Suprapubic skin (tissue), 4 donors: ENCODE measurements around the gene TCF7L2. TPM values are rescaled to one million over a fixed set of nuclear protein-coding genes. Genes with fewer than 3 reads are reported as not detected.

Experiments
- DNase-seq, 2 donors: peaks; one replicate each; pipeline ENCODE4 v3.0.0-alpha.2; 2019; ENCODE audit warnings: low spot score in 2 of 2
- H3K27ac ChIP-seq: fragments of 200-600 bp; sonication (generic); one replicate; pipeline ENCODE4 v1.5.1; 2019
- H3K27me3 ChIP-seq: fragments of 200-600 bp; sonication (generic); one replicate; pipeline ENCODE4 v1.5.1; 2019
- H3K36me3 ChIP-seq: fragments of 200-600 bp; sonication (generic); one replicate; pipeline ENCODE4 v1.5.1; 2019
- H3K4me1 ChIP-seq: fragments of 200-600 bp; sonication (generic); one replicate; pipeline ENCODE4 v1.5.1; 2019
- H3K4me3 ChIP-seq: fragments of 200-600 bp; sonication (generic); one replicate; pipeline ENCODE4 v1.5.1; 2019; ENCODE audit warnings: mild to moderate bottlenecking
- H3K9me3 ChIP-seq: fragments of 200-600 bp; sonication (generic); one replicate; pipeline ENCODE4 v1.5.1; 2019
- EP300 ChIP-seq: sonication (generic); formaldehyde crosslinking; IDR thresholded peaks from one replicate; pipeline ENCODE4 v1.6.1; 2017; ENCODE audit warnings: antibody characterized with exemption
- POLR2A ChIP-seq, 2 donors: fragments of 450-650 bp; IDR thresholded peaks; one replicate each; pipeline ENCODE4 v1.6.1; 2017; ENCODE audit warnings: antibody characterized with exemption in 2 of 2, mild to moderate bottlenecking in 2 of 2, moderate library complexity in 2 of 2
- POLR2AphosphoS5 ChIP-seq, 3 donors: sonication (generic); formaldehyde crosslinking; IDR thresholded peaks; one replicate each; pipeline ENCODE4 v1.6.1; 2017; ENCODE audit warnings: antibody characterized with exemption in 3 of 3
- WGBS: methylation state at CpG from one replicate; pipeline ENCODE4 v1.1.5; 2018; 5-methylcytosine and 5-hydroxymethylcytosine counted together
- total RNA-seq, 4 donors: library from RNA; depleted of rRNA; stranded (reverse); fragments of >200 nt; gene quantifications; one replicate each; pipeline ENCODE4 v1.1.0, GENCODE V29; 2016
- TF ChIP-seq, protein P1 (sequence below), 2 donors: fragments of 200-600 bp in 1 of 2; fragments of 450-650 bp in 1 of 2; sonication (generic) in 1 of 2; IDR thresholded peaks; one replicate each; pipeline ENCODE4 v1.5.1; 2016 to 2019; ENCODE audit warnings: antibody characterized with exemption in 2 of 2, mild to moderate bottlenecking in 1 of 2, moderate library complexity in 1 of 2

The TCF7L2 gene
- total RNA-seq, 4 donors from 2014 or later: 9.9 to 23.3 (median 15.2) TPM

DNA sequence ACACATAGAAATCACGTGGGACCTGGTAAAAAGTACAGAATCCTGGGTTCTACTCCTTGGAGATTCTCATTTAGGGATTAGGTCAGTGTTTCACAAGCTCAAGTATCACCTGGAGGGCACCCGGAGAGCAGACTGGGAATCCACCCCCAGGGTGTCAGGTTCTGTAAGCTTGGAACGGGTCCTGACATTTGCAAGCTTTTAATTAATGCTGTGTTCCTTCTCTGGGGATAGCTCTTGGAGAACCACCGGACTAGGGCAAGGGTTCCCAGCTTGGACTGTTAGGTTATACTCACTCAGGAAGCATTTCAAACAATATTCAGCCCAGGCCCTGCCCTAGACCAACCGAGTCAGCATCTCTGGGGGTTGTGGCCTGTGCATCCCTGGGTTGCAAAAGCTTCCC lies 23.0 kb downstream of the TCF7L2 start:
- WGBS: 86% methylated on average over 3 of the region's 5 CpGs
- Histone ChIP-seq H3K4me3 (no peak overlapping the region), H3K36me3 (peaks cover 30% of the 10 kb centered on the region), H3K9me3 (no peaks in the 10 kb centered on the region), H3K4me1 (peaks cover 10% of the 10 kb centered on the region), H3K27me3 (no peaks in the 10 kb centered on the region), H3K27ac (no peak overlapping the region)
- no peak for DNase-seq
- TF ChIP-seq POLR2A (IDR thresholded peaks at IDR 0.05) (no peak), POLR2AphosphoS5 (IDR thresholded peaks at IDR 0.05) (no peak), EP300 (no peak)
- TF ChIP-seq, protein P1, sequence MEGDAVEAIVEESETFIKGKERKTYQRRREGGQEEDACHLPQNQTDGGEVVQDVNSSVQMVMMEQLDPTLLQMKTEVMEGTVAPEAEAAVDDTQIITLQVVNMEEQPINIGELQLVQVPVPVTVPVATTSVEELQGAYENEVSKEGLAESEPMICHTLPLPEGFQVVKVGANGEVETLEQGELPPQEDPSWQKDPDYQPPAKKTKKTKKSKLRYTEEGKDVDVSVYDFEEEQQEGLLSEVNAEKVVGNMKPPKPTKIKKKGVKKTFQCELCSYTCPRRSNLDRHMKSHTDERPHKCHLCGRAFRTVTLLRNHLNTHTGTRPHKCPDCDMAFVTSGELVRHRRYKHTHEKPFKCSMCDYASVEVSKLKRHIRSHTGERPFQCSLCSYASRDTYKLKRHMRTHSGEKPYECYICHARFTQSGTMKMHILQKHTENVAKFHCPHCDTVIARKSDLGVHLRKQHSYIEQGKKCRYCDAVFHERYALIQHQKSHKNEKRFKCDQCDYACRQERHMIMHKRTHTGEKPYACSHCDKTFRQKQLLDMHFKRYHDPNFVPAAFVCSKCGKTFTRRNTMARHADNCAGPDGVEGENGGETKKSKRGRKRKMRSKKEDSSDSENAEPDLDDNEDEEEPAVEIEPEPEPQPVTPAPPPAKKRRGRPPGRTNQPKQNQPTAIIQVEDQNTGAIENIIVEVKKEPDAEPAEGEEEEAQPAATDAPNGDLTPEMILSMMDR (IDR thresholded peaks at IDR 0.05): no peak

DNA sequence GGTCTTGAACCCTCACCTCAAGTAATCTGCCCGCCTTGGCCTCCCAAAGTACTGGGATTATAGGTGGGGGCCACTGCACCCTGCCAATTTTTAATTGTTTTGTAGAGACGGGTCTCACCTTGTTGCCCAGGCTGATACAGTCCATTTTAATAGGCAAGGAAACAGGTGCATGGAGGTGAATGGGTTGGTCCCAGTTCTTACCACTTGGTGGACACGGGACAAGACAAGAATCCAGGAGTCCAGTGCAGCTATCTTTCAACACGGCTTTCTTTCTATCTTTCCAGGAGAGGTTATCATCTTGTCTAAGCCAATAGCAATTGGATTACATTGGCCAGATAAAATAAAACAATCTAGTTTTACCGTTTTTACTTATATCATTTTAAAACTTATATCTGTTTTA lies 23.8 kb downstream of the TCF7L2 start:
- Histone ChIP-seq H3K4me3 (no peak overlapping the region), H3K36me3 (peaks cover 23% of the 10 kb centered on the region), H3K27me3 (no peaks in the 10 kb centered on the region), H3K4me1 (peaks cover 10% of the 10 kb centered on the region), H3K27ac (no peak overlapping the region), H3K9me3 (no peaks in the 10 kb centered on the region)
- no peak for TF ChIP-seq POLR2A (IDR thresholded peaks at IDR 0.05)
- TF ChIP-seq EP300: no peak
- TF ChIP-seq, protein P1 (IDR thresholded peaks at IDR 0.05): no peak
- 91% methylated on average over 5 of the region's 5 CpGs for WGBS
- DNase-seq: no peak

DNA sequence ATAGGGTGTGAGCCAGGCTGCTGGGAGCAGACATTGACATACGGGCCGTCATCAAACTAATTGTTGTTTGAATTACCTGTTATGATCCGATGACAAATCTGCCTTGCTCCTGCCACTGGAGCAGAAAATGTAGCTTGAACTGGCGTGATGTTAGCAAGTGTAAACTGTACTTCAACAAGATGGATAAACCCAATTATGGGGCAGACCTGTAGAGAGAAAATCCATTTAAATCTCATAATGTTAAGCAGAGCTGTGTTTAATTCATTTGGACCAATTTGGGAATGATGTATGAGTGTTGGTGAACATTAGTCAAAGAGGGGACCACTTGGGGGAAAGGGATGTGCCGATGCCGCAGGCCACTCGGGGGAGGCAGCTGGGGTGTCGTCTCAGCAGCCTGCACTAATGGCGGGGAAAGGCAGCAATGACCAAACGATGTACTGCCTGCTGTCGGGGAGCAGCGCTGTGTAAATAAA lies 27.4 kb downstream of the TCF7L2 start:
- no peak overlapping the region for H3K27ac ChIP-seq
- no peak for DNase-seq
- no peaks in the 10 kb centered on the region for H3K9me3 ChIP-seq
- 92% methylated on average over 12 of the region's 12 CpGs for WGBS
- no peak overlapping the region for H3K4me3 ChIP-seq
- no peaks in the 10 kb centered on the region for H3K27me3 ChIP-seq
- TF ChIP-seq POLR2A (IDR thresholded peaks at IDR 0.05) (no peak), EP300 (no peak), POLR2AphosphoS5 (IDR thresholded peaks at IDR 0.05) (no peak)
- TF ChIP-seq, protein P1 (IDR thresholded peaks at IDR 0.05): no peak
- no peaks in the 10 kb centered on the region for H3K4me1 ChIP-seq
- peaks cover 21% of the 10 kb centered on the region for H3K36me3 ChIP-seq

DNA sequence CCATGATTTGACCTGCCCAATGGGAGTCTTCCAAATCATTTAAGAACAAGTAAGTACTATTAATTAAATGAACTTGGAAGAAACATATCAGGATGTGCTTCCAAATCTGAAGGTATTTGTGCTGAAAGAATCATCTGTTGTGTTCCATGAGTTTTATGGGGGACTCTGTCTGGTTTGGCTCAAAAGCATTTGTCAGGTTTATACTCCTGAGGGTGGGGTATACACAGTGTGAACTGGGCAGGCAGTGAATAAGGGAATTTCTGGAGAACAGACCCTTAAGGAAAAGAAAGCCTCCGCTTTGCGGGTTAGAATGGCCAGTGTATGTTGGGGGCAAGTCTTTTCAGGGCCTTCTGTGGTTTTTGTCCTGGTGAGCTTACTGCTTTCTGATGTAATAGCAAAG lies 29.9 kb downstream of the TCF7L2 start:
- Histone ChIP-seq H3K36me3 (peaks cover 7% of the 10 kb centered on the region), H3K27ac (no peak overlapping the region), H3K27me3 (no peaks in the 10 kb centered on the region), H3K4me1 (peaks cover 6% of the 10 kb centered on the region), H3K4me3 (no peak overlapping the region), H3K9me3 (no peaks in the 10 kb centered on the region)
- WGBS: 90% methylated on average over 2 of the region's 2 CpGs
- no peak for DNase-seq
- TF ChIP-seq, protein P1 (IDR thresholded peaks at IDR 0.05): no peak
- TF ChIP-seq POLR2AphosphoS5 (IDR thresholded peaks at IDR 0.05) (no peak), EP300 (no peak), POLR2A (IDR thresholded peaks at IDR 0.05) (no peak)

DNA sequence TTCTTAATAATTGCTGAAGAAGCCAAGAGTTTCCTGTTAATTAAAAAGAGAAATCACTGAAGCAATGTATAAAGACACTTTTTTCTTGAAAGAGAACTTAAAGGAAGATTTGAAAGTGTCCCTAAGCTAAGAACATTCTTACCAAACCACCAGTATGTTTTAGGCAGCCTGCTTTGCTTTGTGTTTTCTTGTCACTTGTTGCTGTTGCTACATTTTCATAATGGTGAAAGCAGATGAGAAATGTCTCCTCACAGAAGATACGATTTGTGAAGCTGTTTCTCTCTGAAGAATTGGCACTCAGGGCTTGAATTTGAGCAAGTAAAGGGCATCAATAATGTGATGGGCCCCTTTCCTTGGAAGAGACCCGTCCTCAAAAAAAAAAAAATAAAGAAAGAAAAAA lies 30.9 kb downstream of the TCF7L2 start:
- no peak for DNase-seq
- no peak overlapping the region for H3K4me3 ChIP-seq
- TF ChIP-seq, protein P1 (IDR thresholded peaks at IDR 0.05): no peak
- TF ChIP-seq POLR2AphosphoS5 (IDR thresholded peaks at IDR 0.05): no peak
- TF ChIP-seq POLR2A (IDR thresholded peaks at IDR 0.05): no peak
- no peak for TF ChIP-seq EP300
- WGBS: 84% methylated on average over 2 of the region's 2 CpGs
- no peak overlapping the region for H3K27ac ChIP-seq
- no peaks in the 10 kb centered on the region for H3K27me3 ChIP-seq
- H3K9me3 ChIP-seq: no peaks in the 10 kb centered on the region
- peaks cover 15% of the 10 kb centered on the region for H3K4me1 ChIP-seq
- peaks cover 7% of the 10 kb centered on the region for H3K36me3 ChIP-seq
